GM19438 (cell line): ENCODE data around the gene LST1.
A peak's percentile ranks its signal among the peaks of the same experiment; 100 is the strongest.

Experiments
- ATAC-seq: cut with Tn5 transposase; IDR thresholded peaks from one replicate; pipeline ENCODE4 v1.9.1; 2021; ENCODE audit warnings: low read depth; ENCODE audit not compliant: unreplicated experiment

Gene LST1

DNA sequence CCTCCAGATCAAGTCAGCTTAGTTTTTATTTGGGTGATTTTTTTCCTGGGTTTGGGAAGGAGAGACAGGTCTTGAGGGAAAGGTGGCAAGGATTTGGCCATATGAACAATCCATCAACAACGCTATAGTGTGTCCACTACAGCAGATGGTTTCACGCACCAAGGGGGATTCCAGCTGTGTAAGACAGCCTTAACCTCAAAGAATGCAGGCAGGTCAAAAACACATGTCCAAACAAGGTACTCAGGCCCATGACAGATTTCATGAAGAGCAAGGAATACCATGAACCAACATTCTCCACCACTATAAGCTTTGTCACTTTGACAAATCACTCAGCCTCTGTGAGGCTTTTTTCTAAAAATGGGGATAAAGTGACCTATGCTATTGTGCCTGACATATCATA, 30.9 kb downstream of the LST1 start:
- ATAC-seq = no peak

DNA sequence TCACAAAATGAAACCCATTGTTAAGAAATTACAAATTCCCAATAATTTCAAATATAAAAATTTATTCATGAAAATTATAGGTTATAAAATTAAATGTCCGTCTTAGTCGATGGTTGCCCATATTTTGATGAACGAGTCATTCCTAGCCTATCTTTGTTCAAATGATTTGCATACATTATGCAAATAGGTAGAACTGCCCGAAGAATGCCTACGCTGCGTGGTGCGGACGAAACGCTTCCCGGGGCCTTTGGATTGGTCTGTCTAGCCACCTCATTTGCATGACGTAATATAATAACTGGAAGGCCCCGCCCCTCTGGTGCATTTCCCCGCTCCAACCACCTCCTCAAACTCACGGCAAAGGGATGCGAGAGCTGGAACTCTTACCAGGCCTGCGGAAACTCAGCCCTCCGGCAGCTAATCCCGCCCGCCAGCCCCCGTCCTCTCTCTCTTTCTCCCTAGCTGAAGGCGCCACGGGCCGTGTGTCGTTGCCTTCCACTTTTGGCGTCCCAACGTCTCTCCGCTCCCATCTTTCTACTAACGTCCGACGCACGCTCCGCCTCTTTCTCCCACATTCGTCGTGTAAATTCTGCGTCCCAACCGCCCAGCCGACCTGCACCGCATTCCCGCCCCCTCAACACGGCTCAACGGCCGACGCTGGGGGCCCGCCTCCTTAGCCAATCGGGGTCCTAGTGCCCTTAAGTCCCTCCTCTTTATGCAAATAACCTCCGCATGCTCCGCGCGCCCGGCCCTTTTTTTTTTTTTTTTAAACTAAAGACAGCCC, 33.9 kb downstream of the LST1 start:
- peak; percentile 81 for ATAC-seq

DNA sequence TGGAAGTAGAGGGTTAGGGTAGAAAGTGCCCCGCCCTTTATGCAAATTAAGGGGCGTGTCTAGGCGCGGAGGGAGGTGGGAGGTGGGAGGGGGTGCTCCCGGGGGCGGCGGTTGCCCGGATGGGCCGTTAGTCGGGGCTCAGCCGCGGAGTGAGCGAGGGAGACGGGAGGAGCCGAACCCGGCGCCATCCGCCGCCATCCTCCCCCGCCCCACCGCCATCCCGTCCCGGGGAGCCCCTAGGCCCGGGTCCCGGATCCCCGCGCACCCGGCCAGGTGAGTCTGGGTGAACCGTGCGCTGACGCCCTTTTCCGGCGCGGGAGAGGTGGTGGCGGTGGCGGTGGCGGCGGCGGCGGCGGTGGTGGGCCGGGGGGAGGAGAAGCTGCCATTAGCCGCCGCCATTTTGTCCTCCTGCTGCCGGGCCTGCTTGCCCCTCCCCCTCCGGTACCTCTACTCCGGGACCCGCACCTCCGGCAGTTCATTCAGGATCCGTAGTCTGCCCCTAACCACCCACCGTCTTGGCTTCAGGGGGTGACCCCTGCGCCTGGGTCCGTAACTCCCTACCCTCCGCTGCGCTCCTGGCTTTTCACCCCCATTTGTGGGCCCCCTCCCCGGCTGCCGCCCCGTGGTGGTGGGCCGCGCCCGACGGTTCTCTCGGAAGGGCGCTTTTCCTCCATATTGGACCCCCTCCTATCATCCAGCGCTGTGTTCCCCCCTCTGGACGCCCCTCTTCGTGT, 34.7 kb downstream of the LST1 start, which contains the start of gene PRRC2A:
Gene PRRC2A (plus strand): TSS at position 130 of the 734 bp plus-strand sequence. CDS start 2,075 bp downstream, outside the sequence.
- peak; percentile 42 for ATAC-seq

DNA sequence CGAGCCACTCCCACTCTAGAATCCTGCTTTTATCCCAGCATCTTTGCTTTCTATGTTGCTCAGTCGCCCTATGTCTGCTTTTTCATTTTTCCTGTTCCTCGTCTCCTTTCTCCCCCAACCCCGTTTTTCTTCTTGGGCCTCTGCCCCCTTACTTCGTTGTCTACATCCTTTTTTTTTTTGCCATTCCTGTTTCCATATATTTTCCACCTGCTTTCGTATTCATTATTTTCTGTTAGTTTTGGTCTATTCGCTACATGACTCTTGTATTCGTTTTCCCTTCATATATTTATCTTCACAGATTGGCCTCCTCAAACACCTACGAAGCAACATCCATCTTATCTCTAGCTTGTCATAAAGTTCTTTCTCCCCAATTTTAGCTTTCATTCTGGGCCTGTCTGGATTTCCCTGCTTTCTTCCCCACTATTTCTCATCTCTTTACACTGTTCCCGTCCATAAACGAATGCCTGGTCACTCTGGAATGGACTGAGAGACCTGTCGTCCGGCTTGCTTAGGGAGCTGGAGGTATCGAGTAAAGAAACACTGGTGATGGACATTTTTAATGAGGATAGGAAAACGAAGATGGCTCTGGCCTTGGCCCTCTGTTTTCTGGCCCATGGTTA, 35.4 kb downstream of the LST1 start:
- no peak for ATAC-seq

DNA sequence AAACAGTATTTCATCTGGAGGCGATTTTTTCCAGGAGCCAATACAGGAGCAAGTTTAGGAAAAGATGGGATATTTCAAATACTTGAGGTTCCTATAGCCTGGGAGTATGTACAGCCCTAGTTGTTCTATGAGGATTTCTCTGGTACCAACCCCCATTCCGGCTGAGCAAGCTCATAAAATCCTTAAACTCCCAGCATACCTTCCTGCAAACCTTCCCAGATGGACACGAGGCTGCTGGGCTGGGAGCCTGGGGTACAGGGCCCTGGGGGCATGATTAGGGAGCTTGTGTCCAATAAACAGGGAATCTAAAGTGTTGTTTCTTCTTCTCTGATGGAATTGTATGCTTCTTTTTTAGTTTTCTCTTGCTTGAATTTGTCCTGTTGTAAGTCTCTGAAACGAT, 35.9 kb downstream of the LST1 start:
- ATAC-seq = no peak

DNA sequence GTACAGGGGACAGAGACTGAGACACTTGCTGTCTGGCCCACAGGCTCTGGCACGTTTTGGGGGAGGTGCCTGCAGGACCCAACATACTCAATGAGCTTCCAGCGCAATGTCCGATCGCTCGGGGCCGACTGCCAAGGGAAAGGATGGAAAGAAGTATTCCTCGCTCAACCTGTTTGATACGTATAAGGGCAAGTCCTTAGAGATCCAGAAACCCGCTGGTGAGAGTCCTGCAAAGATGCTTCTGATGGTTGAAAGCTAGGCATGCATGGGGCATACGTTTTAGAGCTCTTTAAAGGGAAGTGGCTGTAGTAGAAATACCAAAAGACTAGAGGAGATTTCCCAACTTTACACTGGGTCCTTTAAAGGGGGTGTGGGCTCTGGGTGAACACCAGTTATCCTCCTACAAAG, 36.6 kb downstream of the LST1 start:
- no peak for ATAC-seq

DNA sequence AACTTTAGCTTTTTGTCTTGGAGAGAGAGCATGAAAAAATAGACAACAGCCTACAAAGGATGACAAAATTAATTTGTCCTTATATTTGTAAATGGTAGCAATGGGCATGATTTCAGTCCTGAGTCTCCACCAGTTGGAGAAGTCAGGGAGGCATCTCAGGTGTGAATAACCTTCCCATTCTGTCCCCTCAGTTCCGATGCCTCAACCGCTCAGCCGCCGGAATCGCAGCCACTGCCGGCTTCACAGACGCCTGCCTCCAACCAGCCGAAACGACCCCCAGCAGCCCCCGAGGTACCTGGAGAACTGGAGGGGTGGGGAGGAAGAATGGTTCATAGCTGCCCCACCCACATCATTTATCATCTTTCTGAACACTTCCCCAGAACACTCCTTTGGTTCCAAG, 38.0 kb downstream of the LST1 start:
- ATAC-seq = no peak

DNA sequence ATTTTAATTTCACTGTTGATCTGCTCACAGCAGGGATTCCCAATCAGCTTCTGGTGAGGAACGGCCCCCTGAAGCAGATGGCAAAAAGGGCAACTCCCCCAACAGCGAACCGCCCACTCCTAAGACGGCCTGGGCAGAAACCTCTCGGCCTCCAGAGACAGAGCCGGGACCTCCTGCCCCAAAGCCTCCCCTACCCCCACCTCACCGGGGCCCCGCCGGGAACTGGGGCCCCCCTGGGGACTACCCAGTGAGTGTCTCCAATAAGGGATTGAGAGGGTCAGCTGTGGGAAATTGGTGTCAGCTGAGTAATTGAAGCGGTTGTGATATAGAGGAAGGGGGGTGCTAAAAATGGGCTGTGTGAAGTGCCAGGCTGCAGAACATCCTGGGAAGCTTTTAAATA, 40.9 kb downstream of the LST1 start:
- ATAC-seq = no peak

DNA sequence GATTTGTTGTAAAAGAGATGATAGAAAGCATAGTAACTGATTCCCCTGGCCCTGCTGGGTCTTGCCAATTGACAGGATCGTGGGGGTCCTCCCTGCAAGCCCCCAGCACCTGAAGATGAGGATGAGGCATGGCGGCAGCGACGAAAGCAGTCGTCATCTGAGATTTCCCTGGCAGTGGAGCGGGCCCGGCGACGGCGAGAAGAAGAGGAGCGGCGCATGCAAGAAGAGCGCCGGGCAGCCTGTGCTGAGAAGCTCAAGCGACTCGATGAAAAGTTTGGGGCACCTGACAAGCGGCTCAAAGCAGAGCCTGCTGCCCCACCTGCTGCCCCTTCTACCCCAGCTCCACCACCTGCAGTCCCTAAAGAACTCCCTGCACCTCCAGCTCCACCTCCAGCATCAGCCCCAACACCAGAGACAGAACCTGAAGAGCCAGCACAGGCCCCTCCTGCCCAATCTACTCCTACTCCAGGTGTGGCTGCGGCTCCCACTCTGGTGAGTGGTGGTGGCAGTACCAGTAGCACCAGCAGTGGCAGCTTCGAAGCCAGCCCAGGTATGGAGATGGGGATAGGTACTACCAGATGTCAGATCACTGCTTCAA, 41.7 kb downstream of the LST1 start:
- no peak for ATAC-seq

DNA sequence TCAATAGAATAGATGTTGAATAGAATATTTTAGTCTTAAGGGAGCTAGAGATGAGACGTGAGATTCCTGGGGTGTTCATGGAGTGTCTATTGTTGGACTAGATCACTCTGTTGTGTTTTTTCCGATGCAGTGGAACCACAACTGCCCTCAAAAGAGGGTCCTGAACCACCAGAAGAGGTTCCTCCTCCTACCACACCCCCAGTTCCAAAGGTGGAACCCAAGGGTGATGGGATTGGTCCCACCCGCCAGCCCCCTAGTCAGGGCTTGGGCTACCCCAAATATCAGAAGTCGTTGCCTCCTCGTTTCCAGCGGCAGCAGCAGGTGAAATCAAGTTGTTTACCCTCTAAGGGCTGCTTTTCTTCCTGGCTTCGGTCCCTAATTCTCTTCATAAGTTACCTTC, 42.9 kb downstream of the LST1 start:
- no peak for ATAC-seq

DNA sequence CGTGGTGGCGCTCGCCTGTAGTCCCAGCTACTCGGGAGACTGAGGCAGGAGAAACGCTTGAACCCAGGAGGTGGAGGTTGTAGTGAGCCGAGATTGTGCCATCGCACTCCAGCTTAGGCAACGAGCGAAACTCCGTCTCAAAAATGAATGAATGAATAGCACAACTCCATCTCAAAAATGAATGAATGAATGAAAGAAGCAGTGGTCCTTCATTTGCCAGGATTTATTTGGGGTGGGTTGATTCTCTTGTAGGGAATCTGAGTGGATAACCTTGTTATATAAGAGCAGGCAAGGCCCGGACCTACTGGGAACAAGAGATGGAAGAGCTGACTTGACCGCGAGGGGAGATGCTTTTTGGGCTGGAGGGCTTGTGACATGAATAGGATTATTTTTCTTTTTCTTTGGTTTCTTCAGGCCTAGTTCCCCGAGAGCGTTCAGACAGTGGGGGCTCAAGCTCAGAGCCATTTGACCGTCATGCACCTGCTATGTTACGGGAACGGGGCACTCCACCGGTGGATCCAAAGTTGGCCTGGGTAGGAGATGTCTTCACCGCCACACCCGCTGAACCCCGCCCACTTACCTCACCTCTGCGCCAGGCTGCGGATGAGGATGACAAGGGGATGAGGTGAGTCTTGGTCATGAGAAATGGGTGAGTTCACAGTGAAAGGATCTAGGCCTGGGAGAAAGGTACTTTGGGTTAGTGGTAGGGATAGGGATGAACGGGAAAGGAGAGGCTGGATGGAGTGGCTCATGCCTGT, 44.3 kb downstream of the LST1 start:
- no peak for ATAC-seq

DNA sequence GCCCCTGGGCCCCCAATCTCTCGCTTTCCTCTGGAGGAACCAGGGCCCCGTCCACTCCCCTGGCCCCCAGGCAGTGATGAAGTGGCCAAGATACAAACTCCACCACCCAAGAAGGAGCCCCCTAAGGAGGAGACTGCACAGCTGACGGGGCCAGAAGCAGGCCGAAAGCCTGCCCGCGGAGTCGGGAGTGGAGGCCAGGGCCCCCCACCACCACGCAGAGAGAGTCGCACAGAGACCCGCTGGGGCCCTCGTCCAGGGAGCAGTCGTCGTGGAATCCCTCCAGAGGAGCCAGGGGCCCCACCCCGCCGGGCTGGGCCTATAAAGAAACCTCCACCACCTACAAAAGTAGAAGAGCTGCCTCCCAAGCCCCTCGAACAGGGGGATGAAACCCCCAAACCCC, 45.1 kb downstream of the LST1 start:
- no peak for ATAC-seq

DNA sequence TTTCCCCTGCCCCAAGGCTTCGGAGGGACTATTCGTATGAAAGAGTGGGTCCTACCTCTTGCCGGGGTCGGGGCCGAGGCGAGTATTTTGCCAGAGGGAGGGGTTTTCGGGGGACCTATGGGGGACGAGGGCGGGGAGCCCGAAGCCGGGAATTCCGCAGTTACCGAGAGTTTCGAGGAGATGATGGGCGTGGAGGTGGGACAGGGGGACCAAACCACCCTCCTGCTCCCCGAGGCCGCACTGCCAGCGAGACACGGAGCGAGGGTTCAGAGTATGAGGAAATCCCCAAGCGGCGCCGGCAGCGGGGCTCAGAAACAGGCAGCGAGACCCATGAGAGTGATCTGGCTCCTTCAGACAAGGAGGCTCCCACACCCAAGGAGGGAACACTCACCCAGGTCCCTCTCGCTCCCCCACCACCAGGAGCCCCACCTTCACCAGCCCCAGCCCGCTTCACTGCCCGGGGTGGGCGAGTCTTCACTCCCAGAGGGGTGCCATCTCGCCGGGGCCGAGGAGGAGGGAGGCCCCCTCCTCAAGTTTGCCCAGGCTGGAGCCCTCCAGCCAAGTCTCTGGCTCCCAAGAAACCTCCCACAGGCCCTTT, 45.7 kb downstream of the LST1 start:
- ATAC-seq = no peak

DNA sequence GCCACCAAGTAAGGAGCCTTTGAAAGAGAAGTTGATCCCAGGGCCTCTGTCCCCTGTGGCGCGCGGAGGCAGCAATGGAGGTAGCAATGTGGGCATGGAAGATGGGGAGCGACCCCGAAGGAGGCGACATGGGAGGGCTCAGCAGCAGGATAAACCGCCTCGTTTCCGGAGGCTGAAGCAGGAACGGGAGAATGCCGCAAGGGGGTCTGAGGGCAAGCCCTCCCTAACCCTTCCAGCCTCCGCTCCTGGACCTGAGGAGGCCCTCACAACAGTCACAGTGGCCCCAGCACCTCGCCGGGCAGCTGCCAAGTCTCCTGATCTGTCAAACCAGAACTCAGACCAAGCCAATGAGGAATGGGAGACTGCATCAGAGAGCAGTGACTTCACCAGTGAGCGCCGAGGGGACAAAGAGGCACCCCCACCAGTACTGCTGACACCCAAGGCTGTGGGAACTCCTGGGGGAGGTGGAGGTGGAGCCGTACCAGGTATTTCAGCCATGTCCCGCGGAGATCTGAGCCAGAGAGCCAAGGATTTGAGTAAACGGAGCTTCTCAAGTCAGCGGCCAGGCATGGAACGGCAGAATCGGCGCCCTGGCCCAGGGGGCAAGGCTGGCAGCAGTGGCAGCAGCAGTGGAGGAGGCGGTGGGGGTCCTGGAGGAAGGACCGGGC, 46.3 kb downstream of the LST1 start:
- ATAC-seq = no peak

DNA sequence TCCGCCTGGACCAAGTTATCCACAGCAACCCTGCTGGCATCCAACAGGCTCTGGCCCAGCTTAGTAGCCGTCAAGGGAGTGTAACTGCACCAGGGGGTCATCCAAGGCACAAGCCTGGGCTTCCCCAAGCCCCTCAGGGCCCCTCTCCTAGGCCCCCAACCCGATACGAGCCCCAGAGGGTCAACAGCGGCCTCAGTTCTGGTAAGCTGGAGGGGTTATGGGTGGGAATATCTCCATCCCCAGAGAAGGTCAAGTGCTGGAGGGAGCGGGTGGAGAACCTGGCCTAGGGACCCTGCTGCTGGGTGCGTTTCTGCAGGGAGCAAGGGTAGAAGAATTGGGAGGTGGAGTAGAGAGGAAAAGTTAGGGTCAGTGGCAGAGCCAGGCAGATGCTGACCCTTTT, 47.4 kb downstream of the LST1 start:
- no peak for ATAC-seq

DNA sequence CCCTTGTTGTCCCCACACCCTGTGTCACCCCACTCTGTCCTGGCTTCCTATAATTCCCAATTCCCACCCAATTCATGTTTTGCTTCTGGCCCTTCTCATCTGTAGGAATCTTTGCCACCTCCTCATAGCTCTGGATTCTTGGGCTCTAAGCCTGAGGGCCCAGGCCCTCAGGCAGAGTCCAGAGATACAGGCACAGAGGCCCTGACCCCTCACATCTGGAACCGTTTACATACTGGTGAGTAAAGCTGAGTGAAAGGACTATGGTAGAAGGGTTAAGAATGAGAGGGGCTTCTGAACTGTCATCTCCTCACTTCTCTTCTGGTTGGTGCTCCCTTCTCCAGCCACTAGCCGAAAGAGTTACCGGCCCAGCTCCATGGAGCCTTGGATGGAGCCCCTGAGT, 48.1 kb downstream of the LST1 start:
- ATAC-seq = no peak

DNA sequence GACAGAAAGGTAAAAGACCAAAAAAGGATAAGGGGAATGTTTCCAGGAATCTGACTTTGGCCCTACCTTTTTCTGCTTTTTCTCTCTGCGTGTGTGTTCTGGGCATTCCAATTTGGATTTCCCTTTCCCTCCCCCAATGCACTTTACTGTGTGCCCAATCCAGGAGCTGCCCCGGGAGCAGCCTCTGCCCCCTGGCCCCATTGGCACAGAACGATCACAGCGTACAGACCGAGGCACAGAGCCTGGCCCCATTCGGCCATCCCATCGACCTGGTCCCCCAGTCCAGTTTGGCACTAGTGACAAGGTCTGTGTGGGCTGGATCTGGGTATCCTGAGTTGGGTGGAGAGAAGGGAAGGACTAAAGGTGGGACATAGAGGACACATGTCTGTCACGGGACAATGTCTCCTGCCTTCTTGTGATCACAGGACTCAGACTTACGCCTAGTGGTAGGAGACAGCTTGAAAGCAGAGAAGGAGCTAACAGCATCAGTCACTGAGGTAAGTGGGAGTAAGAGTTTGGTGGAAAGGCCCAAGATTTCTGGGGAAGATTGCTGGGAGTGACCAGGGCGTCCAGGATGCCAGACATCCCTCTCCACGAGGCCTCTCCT, 49.0 kb downstream of the LST1 start:
- no peak for ATAC-seq

DNA sequence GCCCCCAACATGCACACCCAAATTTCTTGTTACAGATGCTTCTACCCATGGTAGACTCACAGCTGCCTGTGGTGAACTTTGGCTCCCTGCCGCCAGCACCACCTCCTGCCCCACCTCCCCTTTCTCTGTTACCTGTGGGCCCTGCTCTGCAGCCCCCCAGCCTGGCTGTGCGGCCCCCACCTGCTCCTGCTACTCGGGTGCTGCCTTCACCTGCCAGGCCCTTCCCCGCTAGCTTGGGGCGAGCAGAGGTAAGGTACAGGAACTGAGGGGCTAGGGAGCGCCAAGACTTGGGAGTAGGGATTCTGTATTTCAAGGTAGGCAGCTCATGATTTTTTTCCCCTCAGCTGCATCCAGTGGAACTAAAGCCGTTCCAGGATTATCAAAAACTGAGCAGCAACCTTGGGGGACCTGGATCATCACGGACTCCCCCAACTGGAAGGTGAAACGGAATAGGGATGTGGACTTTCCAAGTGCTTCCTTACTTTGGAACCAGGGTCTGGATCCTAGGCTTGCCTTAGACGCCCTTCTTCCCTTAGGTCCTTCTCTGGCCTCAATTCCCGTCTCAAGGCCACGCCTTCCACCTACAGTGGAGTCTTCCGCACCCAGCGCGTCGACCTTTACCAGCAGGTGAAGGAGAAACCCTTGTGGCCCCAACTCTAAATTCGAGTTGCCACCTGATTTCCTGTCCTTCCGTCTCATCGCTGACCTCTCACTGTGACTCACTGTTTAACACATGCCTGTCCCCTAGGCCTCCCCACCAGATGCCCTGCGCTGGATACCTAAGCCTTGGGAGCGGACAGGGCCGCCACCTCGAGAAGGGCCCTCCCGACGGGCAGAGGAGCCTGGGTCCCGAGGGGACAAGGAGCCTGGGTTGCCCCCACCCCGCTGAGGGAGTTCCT, 50.9 kb downstream of the LST1 start:
- ATAC-seq = no peak
